ENCODE results near the gene MAP4K3. TPM values are rescaled to one million over a fixed set of nuclear protein-coding genes. Genes with fewer than 3 reads are reported as not detected.

MAP4K3 gene
- total RNA-seq, 1 donor from 2014 or later, result 10.1 TPM

Other genes with a start within 250 kb of the MAP4K3 start
- 0.25 and 0.64 TPM in 2 replicates for gene CDKL4, start 193.3 kb downstream of the MAP4K3 start, total RNA-seq
- 0.25 TPM in 1 of 2 replicates, not detected in the other for gene TMEM178A, start 228.6 kb upstream of the MAP4K3 start, total RNA-seq